Amniotic stem cell (primary cell): Measurements from ENCODE around the gene LPAR1.
A peak's percentile ranks its signal among the peaks of the same experiment; 100 is the strongest.

Experiments
- DNase-seq: peaks from one replicate; lab custom pipeline; 2025; lab: John Stamatoyannopoulos, UW

The LPAR1 gene

DNA sequence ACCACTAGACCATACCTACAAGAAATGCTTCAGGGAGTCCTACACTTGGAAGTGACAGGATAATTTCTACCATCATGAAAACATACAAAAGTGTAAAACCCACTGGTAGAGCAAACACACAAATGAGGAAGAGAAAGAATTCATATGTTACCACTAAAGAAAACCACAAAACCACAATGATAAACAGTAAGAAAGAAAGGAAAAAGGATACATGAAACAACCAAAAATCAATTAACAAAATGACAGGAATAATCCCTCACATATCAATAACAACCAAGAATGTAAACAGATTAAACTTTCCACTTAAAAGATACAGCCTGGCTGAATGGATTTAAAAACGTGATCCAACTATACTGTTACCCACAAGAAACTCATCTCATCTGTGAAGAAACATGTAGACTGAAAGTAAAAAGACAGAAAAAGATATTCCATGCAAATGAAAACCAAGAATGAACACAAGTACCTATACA is 83.4 kb downstream of the LPAR1 start:
- DNase-seq: no peak

DNA sequence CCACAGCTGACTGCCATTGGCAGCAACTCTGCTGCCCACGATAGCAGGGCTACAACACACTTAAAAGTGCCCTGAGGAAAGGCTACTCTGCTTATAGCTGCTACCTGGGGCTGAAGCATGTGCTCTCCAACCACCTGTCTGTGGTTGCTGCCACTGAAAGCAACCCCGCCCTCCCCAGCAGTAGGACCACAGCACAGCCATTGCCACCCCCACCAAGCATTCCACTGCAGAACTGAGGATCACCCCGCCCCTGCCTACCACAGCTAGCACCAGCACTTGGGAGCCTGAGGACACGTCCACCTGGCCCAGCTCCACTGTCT is 85.8 kb downstream of the LPAR1 start:
- no peak for DNase-seq

DNA sequence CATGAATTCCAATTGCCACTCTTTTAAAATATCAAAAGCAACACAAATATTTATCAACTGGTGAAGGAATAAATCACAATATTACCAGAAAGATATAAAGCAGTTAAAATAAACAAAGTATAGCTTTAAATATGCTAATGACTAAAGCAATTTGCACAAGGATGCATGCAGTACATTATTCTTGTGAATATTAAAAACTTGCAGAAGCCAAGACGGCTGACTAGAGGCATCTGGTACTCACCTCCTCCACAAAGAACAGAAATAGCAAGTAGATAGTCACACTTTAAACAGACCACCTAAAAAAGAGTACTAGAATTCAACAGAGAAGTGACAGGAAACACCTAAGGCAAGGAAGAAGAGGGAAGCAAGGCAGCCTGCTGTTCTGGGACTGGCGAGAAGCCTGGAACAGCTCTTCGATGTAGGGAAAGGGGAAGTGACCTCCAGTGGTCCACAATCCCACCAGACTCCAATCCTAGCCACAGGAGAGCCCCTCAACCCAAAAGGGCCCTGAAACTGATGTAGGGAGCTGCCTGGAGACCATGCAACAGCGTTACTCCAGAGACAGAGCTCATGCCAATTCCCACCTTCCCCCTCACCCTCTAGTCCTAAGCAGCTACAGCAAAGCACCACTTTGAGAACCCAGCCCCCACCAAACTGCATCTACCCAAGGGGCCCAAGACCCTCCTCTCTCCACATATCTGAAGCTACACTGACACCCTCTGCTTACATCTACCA is 86.3 kb downstream of the LPAR1 start:
- no peak for DNase-seq

DNA sequence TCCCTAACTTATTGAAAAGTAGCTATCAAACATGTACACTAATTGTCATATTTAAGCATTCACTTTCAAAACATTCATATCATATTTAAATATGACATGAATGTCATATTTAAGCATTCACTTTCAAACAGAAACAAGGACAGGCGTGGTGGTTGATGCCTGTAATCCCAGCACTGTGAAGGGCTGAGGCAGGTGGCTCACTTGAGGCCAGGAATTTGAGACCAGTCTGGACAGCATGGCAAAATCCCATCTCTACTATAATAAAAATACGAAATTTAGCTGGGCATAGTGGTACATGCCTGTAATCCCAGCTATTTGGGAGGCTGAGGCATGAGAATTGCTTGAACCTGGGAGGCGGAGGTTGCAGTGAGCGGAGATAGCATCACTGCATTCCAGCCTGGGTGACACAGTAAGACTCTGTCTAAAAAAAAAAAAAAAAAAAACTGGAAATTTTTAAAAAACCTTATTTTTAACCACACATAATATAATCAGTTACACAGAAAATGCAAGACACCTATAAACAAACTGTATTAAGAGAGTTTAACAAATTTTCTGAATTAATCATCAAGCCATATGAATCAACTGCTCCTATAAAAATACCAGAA is 88.1 kb downstream of the LPAR1 start:
- no peak for DNase-seq

DNA sequence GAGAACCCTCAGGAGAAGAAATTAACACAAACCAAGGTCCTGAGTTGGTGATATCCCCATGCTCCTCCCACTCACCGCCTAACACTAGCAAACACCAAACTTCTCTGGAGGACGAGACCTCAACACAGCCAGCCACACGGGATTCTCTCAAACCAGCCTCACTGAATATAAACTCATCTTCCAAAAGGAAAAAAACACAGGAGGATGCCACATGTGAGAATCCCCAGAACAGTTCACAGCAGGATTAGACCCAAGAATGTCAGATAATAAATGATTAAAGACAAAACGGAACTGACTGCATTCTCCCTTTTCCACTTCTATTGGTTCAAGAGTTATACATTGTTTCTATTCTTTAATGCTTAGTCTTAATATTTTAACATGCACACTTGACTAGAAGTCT is 89.2 kb downstream of the LPAR1 start:
- DNase-seq: no peak

DNA sequence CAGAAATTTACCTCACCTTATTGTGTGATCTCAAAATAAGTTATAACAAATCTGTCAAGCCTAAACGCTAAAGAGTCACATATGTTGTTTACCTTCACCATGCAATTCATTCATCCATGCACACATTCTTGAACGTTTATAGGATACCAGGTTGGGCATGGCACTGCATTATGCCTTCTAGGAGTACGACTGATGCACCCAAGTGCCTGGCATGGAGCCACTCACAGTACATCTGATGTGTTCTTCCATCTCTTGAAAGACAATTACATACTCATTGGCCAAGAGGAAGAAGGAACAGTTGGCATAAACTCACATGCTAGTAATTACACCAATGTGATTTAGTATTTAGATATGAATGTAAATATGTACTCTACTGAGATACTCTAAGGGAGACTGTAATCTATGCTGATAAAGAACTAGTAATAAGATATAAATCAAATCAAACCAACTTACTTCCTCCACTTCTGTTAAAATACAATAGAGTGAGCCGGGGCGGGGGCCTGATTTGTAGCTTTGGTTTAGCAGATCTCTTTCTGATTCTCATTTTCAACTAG is 90.7 kb downstream of the LPAR1 start:
- no peak for DNase-seq

DNA sequence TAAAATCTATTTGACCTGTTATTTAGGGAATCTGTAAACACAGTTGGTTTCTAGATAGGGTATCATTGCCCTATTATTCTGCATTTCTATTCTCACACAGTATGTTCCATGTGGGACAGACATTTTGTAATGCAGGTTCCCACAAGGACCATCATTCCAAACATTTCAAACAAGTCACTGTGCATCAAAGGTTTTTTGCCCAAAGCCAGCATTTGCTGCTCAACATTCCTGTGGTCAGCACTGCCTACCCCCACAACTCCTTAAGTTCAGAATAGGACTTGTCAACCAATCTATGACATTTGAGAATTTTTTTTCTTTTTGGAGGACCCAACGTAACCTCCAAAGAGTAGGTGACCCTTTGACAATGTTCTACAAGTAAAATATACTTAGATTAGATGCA is 95.7 kb downstream of the LPAR1 start:
- DNase-seq: no peak

DNA sequence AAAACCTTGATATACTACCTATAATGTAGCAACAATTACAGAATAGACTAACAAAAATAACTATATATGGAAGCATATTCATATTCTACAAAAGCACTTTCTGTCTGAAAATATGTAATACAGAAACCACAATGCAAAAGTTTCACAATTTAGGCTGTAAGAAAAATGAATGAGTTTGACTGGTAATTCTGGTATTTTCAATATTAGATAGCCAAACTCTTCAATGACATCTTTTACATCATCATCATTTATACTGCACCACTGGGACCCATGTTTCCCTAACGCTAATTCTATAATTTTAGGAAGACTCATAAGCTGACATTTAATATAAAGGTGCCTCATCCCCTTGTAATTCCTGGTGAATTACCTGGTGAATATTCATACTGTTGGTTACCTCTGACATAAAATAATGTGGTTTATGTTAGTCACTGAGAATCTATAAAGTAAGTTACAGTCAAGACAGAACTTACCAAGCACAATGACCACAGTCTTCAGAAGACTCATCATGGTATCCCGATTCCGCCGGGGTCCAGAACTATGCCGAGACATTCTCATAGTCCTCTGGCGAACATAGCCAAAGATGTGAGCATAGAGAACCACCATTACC is 97.2 kb downstream of the LPAR1 start:
- no peak for DNase-seq

DNA sequence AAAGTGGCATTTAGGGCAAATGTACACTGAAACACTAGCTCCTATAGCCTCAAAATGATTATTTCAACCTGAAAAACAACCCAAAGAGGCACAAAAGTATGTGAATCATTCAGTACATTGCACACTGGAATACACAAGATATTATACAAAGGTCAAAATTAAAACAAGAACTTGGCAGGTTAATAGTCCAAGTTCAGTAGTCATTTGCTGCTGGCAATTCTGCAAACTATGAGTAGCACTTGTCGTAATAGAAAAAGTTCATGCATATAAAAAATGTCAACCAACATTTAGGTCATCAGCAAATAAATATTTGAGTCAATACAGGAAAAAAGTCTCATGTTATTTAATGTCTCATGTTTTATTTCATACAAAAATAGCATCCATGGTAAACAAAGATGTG is 98.7 kb downstream of the LPAR1 start:
- no peak for DNase-seq

DNA sequence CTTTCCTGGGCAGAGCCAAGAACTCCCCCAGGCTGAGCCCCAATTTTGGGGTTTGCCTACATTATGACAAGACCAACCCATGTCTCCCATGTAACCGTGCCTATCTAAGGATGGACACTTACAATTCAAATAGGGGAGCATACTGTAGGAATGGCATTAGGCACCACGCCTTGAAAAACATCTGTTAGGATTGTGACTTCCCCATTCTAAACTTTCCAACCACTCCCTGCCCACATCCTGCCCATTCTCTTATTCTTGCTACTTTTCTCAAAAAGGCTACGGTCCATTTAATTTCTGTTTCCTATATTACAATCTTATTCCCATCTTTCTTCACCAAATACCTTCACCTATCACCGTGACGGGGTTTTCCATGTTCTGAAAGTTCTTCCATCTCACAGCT is 99.2 kb downstream of the LPAR1 start:
- no peak for DNase-seq

DNA sequence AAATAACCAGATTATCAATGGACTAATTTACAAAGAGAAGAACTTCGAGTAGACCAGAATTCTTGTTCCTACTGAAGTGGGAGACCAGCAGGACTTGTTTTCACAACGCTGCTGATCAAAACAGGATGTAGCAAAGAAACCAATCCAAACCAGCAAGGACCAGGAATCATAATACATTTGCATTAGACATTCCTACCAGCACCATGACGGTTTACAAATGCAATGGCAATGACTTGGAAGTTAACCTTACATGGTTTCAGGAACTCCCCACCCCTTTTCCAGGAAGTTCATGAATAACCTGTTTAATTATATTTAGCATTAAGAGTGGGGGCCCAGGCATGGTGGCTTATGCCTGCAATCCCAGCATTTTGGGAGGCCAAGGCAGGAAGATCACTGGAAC is 100.0 kb downstream of the LPAR1 start:
- DNase-seq: no peak

DNA sequence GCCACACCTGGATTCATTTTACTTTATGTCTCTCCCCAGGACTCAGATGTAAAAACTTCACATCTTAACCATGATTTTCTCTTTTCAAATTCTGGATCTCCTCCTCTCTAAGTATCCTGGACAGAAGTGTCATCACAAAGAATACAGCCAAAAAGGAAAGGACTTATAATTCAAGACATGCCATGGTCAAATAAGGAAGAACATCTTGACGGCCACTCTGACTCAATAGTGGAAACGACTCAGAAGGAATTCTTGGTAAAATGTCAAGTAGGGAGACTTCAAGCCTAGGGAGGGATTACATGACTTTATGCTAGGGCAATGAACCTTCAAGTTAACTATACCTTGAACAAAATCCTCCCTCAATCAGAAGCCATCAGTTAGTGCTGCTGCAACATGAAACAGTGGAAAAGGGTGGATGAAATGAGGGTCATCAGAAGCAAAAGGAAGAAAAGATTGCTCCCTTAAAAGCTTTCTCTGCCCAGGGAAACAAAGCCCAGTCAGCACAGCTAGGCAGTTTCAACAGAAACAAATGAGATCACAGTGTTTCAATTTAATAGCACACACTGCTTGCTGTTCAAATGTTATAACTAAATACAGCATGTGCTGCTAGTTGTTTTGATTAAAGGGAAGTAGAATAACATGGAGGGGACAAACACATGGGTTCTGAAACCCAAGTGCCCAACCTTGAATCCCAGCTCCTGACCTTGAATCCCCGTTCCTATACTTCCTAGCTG is 101.4 kb downstream of the LPAR1 start:
- DNase-seq: peak; percentile 75

DNA sequence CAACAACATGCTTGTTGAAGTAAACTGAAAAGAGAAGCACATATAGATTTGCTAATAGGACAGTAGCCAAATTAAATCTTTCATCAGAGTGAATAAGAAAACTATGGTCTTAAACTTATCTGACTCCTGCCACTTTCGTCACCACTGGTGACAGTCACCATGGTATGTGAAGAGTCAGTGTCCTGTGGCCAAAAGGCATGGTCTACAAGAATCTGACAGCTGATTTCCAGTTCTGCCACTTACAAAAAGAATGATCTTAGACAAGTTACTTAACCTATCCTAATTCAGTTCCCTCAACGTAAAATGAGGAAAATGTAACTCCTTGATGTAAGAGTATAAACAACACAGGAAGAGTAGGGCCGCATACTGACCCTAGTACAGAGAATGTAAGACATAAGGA is 102.0 kb downstream of the LPAR1 start:
- no peak for DNase-seq

DNA sequence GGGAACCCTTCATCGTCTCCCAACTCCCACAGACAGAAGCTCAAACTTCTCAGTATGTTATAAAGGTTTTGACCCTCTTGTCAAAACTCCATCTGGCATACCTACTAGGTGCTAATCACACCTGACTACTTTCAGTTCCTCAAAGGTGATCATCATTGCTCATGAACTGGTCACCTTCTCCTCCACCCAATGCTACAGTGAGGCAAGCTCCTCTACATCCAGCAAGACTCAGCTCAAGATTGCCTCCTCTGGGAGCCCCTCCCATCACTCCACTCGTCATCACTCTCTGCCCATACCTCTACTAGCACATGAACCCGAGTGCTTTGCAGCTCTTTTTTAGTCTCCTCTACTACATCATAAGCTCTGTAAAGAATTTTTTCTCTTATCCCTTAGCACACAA is 102.4 kb downstream of the LPAR1 start:
- no peak for DNase-seq

DNA sequence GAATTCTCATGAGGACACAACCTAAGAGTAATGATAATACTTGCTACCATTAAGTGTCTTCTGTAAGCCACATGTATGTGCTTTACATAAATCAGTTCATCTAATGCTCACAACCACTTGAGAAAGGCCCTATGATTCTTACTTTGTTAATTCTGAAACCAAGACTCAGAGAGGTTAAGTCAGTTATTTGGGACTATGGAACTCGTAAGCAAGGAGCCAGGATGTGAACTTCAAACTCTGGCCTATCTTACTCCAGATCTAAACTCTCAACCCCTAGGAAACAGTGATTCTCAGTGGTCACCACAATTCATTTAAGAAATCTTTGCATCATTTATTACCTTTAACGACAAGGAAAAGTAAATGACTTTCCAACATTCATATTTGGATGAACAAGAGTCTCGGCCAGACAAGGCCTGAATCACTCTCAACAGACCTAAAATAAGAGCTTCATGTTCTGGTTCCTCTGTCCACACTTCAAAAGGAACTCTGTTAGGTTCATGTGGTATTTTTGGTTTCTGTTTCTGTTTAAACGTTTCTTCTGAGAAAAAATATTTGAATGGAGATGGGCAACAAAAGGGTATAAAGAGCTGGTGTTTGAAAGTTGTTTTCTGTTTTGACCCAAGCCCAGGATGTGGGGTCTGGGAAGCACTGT is 104.8 kb downstream of the LPAR1 start:
- DNase-seq: no peak

DNA sequence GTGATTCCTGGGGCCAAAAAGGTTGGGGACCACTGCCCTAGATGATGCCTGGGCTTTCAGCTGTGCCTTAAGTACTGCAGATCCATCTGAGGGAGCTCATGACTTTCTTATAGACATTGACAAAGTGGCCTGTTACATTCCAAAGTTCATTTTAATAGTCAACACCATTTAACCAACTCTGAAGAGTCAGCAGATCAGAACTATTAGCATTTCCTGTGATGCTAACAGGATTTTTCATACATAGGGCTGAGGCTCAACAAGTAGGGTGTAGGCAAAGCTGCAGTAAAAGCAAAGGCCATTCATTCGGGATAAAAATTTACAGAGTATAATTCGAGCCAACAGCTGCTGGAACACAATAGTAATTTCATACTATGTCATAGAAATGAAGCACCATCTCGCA is 105.4 kb downstream of the LPAR1 start:
- DNase-seq: no peak

DNA sequence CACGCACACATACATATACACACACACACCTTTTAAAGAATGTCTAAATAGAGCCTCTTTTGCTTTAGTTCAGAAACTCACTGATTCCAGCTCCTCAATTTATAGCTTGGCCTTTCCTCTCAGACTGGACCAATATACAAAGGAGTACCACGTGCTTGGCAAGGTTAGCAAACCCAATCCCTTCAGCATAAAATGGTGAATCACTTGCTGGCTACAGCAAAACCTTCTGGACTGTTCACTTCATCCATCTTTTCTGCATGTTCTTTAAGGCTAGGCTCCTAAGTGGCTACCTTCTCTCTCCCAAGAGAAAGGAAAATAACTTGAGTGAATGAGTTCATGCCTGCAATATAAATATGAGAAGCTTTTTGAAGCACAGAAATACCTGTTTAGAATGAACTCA is 109.7 kb downstream of the LPAR1 start:
- no peak for DNase-seq

DNA sequence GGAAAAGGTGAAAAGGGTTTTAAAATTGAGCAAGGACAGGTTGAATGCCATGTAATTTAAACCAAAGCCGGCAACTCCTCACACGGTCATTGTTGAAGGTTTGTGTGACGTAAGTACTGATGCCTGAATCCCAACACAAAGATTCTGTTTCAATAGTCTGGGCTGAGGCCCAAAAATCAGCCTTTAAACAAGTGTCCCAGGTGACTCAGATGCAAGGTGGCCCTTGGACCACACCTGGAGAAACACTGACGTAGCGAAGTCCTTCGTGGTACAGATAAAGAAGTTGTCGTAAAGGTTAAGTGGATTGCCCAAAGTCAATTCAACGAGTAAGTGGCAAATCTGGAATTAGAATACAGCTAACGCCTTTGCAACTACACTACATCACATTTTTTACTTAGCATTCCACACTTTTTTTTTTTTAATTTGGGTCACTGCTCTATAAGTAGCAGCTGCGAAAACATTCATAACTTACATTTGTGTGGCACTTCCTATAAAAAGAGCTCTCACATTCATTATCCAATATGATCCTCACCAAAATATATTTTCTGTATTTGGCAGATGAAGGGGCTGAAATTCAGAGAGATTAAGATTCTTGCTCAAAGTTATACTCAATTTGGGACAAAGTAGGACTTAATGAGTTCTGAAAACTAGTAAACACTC is 111.3 kb downstream of the LPAR1 start:
- no peak for DNase-seq

DNA sequence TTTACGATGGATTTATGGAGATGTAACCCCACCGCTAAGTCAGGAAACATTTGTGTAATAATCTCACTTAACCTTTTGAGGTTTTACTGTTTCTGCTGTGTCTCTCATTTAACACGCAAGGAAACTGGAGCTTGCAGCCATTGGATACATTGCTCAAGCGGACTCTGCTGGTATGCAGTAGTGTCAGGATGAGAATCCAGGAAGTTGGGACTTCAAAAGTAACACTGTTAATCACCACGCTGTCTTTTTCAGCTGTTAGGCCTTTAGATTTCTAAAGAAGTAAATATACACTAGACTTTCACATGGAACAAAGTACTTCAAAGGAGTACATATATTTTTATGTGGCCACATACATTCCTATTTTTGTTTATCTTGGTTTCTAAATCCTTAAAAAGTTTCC is 114.7 kb downstream of the LPAR1 start:
- DNase-seq: no peak

DNA sequence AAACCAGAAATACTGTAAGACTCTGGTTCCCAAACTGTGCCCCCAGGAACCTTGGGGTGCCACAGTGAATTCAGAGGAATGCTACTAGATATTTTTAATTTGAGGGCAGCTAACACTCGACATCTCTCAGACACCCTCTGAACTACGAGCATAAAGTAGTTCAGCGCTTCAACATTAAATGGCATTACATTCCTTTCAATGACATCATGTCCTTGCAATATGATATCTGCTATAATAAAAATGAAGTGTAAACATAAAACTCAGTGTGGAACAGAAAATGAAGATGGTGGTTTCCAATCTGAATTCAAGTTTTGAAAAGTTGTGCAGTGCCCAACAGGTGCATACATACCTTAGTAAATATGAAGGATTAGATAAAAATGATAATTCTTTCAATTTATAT is 116.1 kb downstream of the LPAR1 start:
- no peak for DNase-seq

DNA sequence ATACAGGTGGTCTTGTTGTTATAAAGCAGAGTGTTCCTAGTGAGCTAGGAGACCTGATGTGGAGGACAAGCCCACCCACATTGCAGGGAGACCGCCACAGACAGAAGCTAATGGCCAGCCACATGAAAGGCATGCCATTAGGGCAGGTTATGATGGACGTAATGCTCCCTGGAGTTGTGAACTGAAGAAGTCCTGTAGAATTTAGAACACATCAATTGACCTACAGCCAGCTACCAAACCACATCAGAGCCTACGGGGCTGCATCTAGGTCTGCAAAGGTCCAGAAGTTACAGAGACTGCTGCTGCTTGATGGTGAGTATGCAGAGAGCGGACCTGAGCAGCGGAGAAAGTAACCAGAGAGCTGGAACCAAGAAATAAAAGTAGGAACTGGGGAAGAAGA is 116.6 kb downstream of the LPAR1 start:
- no peak for DNase-seq

DNA sequence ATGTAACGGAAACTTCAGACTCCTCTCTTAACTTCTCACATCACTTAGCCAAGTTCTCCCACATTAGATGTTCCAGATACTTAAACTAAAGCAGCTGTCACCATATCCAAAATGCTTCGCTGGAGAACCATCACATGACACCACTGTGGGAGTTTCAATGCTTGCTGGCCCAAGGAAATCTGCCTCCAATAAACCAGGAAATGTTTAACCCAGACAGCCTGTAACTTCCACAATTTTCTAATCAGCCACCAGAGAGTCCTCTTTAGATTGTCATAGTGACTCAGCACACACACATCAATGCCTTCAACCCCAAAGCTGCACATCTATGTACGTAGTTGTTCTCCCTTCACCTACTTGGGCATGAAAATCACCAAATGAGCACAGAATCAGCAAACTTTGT is 118.7 kb downstream of the LPAR1 start:
- DNase-seq: no peak
